Tibial nerve (tissue), 3 donors: ENCODE data around the gene GBF1.

Experiments used
- POLR2A ChIP-seq, 2 donors: fragments of 450-650 bp; IDR thresholded peaks; one replicate each; pipeline ENCODE4 v1.6.1; 2017; ENCODE audit warnings: antibody characterized with exemption in 2 of 2, mild to moderate bottlenecking in 2 of 2, moderate library complexity in 2 of 2
- TF ChIP-seq, protein P1 (sequence below), 5 experiments: fragments of 200-600 bp in 3 of 5; fragments of 450-650 bp in 2 of 5; sonication (generic) in 3 of 5; IDR thresholded peaks; one replicate each; pipeline ENCODE4 v1.5.1; 2016 to 2019; ENCODE audit warnings: antibody characterized with exemption in 5 of 5, mild to moderate bottlenecking in 3 of 5, moderate library complexity in 2 of 5

DNA sequence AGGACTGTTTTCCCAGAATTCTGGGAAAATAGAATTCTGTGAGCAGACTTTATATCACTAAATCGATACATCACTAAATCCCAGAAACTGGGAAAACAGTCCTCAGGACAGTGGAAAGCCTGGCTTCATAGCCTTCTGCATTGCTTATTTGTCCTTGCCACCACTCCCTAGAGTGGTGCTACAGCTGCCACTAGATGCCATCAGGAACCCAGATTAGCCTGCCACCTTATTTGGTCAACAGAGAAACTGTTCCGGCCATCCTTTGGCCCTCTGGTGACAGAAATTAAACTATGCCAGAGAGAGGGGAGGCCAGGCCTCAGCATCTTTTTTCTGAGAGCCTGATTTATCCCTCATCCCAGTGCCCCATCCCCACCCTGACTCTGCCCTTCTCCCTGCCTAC is 130.5 kb downstream of the GBF1 start:
- TF ChIP-seq, protein P1, sequence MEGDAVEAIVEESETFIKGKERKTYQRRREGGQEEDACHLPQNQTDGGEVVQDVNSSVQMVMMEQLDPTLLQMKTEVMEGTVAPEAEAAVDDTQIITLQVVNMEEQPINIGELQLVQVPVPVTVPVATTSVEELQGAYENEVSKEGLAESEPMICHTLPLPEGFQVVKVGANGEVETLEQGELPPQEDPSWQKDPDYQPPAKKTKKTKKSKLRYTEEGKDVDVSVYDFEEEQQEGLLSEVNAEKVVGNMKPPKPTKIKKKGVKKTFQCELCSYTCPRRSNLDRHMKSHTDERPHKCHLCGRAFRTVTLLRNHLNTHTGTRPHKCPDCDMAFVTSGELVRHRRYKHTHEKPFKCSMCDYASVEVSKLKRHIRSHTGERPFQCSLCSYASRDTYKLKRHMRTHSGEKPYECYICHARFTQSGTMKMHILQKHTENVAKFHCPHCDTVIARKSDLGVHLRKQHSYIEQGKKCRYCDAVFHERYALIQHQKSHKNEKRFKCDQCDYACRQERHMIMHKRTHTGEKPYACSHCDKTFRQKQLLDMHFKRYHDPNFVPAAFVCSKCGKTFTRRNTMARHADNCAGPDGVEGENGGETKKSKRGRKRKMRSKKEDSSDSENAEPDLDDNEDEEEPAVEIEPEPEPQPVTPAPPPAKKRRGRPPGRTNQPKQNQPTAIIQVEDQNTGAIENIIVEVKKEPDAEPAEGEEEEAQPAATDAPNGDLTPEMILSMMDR (IDR thresholded peaks at IDR 0.05) = no peak
- no peak for TF ChIP-seq POLR2A (IDR thresholded peaks at IDR 0.05)
